Endothelial cell of umbilical vein (primary cell): ENCODE measurements around the gene MESD. TPM values are rescaled to one million over a fixed set of nuclear protein-coding genes. Genes with fewer than 3 reads are reported as not detected.

Experiments used
- BruUV-seq: library from RNA; stranded (reverse); fragments of 400-500 nt; replicated peaks from 2 replicates; lab custom pipeline; 2021; lab: Mats Ljungman, UMichigan
- CTCF ChIA-PET: fragments of 300-600, 350-600 bp; sonication (Branson Sonifier 250); formaldehyde crosslinking; loops from one replicate; lab custom pipeline; 2021; ENCODE audit warnings: antibody characterized with exemption, inconsistent platforms; lab: Charles Lee
- POLR2A ChIA-PET: fragments of 300-600, 350-600 bp; sonication (Branson Sonifier 250); formaldehyde crosslinking; loops from one replicate; lab custom pipeline; 2021; ENCODE audit warnings: antibody characterized with exemption, inconsistent platforms; lab: Charles Lee
- DNase-seq: peaks from one replicate; pipeline ENCODE4 v3.0.0-alpha.2; 2011; ENCODE audit warnings: low read depth, low spot score
- FAIRE-seq: peaks from 2 replicates; lab custom pipeline; 2011; peaks lifted over from hg19 to GRCh38; lab: Jason Lieb, UNC
- H2AFZ ChIP-seq: 2 replicates; pipeline ENCODE4 v1.6.0; 2012; ENCODE audit warnings: low read depth, low read length, control low read depth, inconsistent platforms
- H3K27ac ChIP-seq: 2 replicates; pipeline ENCODE4 v1.5.1; 2011; ENCODE audit warnings: low read depth, mild to moderate bottlenecking, control low read depth, low read length, moderate library complexity; ENCODE audit not compliant: insufficient read depth
- H3K27me3 ChIP-seq, 2 experiments: 2 replicates each; pipeline versions ENCODE4 v1.6.0 to v1.6.1; 2011; ENCODE audit warnings: low read length in 2 of 2, mixed read lengths in 1 of 2; ENCODE audit not compliant: control insufficient read depth in 2 of 2, insufficient read depth in 2 of 2
- H3K36me3 ChIP-seq, 2 experiments: 2 replicates in 1 of 2; 3 replicates in 1 of 2; pipeline ENCODE4 v1.5.1; 2011; ENCODE audit warnings: low read length in 2 of 2, mild to moderate bottlenecking in 1 of 2, moderate library complexity in 1 of 2; ENCODE audit not compliant: control insufficient read depth in 2 of 2, insufficient read depth in 2 of 2; ENCODE audit errors: extremely low read depth in 1 of 2
- H3K4me1 ChIP-seq: 3 replicates; pipeline ENCODE4 v1.5.1; 2011; ENCODE audit warnings: mild to moderate bottlenecking, low read length; ENCODE audit not compliant: control insufficient read depth, insufficient read depth; ENCODE audit errors: extremely low read depth
- H3K4me2 ChIP-seq: 2 replicates; pipeline ENCODE4 v1.6.1; 2011; ENCODE audit warnings: low read length, control low read depth, mixed read lengths; ENCODE audit not compliant: insufficient read depth
- H3K4me3 ChIP-seq, 3 experiments: fragments of 200-600 bp in 1 of 3; sonication (generic), shearing (Covaris generic) in 1 of 3; replicated peaks in 1 of 3; 2 replicates each; pipeline ENCODE4 v1.5.1; 2011 to 2016; ENCODE audit warnings: control low read depth in 3 of 3, low read length in 3 of 3, mild to moderate bottlenecking in 2 of 3, inconsistent platforms in 1 of 3, low read depth in 1 of 3, moderate library complexity in 1 of 3; ENCODE audit not compliant: insufficient read depth in 1 of 3
- H3K79me2 ChIP-seq: 2 replicates; pipeline ENCODE4 v1.6.0; 2012; ENCODE audit warnings: low read length, inconsistent platforms; ENCODE audit not compliant: control insufficient read depth, insufficient read depth
- H3K9ac ChIP-seq: replicated peaks from 2 replicates; pipeline ENCODE3; 2011; ENCODE audit warnings: low read length, control low read depth; ENCODE audit not compliant: insufficient read depth; ENCODE audit errors: extremely low read depth
- H3K9me1 ChIP-seq: replicated peaks from 3 replicates; pipeline ENCODE4 v1.6.0; 2011; ENCODE audit warnings: mild to moderate bottlenecking, low read length; ENCODE audit not compliant: control insufficient read depth, insufficient read depth; ENCODE audit errors: extremely low read depth
- H3K9me3 ChIP-seq: replicated peaks from 2 replicates; pipeline ENCODE4 v1.5.1; 2012; ENCODE audit warnings: low read length, inconsistent platforms; ENCODE audit not compliant: control insufficient read depth, insufficient read depth
- H4K20me1 ChIP-seq: replicated peaks from 2 replicates; pipeline ENCODE3; 2011; ENCODE audit warnings: mild to moderate bottlenecking, low read length; ENCODE audit not compliant: control insufficient read depth, insufficient read depth; ENCODE audit errors: extremely low read depth
- CTCF ChIP-seq, 2 donors: IDR thresholded peaks; 1 replicate in 1 of 2; 2 replicates in 1 of 2; pipeline ENCODE4 v1.5.1; 2011; ENCODE audit warnings: low read length in 2 of 2, mild to moderate bottlenecking in 2 of 2, moderate library complexity in 2 of 2, control low read depth in 1 of 2, inconsistent platforms in 1 of 2, low read depth in 1 of 2; ENCODE audit not compliant: insufficient read depth in 1 of 2; ENCODE audit errors: extremely low read depth in 1 of 2
- EZH2 ChIP-seq: IDR thresholded peaks from 2 replicates; pipeline ENCODE4 v1.6.1; 2012; ENCODE audit warnings: borderline replicate concordance, low read depth, mild to moderate bottlenecking, moderate library complexity, low read length, inconsistent platforms; ENCODE audit not compliant: severe bottlenecking
- FOS ChIP-seq: IDR thresholded peaks from 2 replicates; pipeline ENCODE4 v1.6.1; 2011; ENCODE audit warnings: mild to moderate bottlenecking, low read length, moderate library complexity, borderline replicate concordance; ENCODE audit not compliant: insufficient read depth
- GATA2 ChIP-seq: IDR thresholded peaks from 2 replicates; pipeline ENCODE4 v1.7.0; 2011; ENCODE audit warnings: low read depth, mild to moderate bottlenecking, moderate library complexity, mixed read lengths, low read length; ENCODE audit not compliant: insufficient read length, insufficient read depth
- JUN ChIP-seq: IDR thresholded peaks from 2 replicates; pipeline ENCODE4 v1.6.1; 2011; ENCODE audit warnings: borderline replicate concordance, low read depth; ENCODE audit not compliant: insufficient read length, insufficient read depth
- MAX ChIP-seq: IDR thresholded peaks from 2 replicates; pipeline ENCODE4 v1.6.1; 2011; ENCODE audit not compliant: insufficient read depth, insufficient read length
- MYC ChIP-seq: IDR thresholded peaks from one replicate; pipeline ENCODE4 v1.6.1; 2011; ENCODE audit warnings: mild to moderate bottlenecking, low read depth, low read length
- POLR2A ChIP-seq: IDR thresholded peaks from 2 replicates; pipeline ENCODE4 v1.6.1; 2012; ENCODE audit warnings: low read depth, mild to moderate bottlenecking, control low read depth, low read length
- dilution Hi-C: fragments of 300-500 bp; cut with MboI; formaldehyde crosslinking; loops from one replicate; pipeline ENCODE4 v1.15.0; 2019; ENCODE audit warnings: low sequenced_read_pairs; ENCODE audit not compliant: extremely low pct_ligation_motif_present
- intact Hi-C: fragments of 100-400 bp; cut with micrococcal nuclease; formaldehyde crosslinking; loops from one replicate; pipeline ENCODE4 v1.10.0; 2022
- polyA plus RNA-seq, 4 experiments: library from polyadenylated mRNA; depleted of rRNA in 3 of 4; stranded (reverse) in 3 of 4; unstranded in 1 of 4; fragments of >200 nt; gene quantifications; 2 replicates each; pipeline versions ENCODE4 v1.2.1 to v1.2.3, GENCODE V29; 2011 to 2012; ENCODE audit warnings: missing spikeins in 1 of 4
- total RNA-seq: library from RNA; stranded (reverse); gene quantifications from 2 replicates; pipeline ENCODE4 v1.2.3, GENCODE V29; 2021

Gene MESD
- total and polyA plus RNA-seq, 2 donors (not counting 3 experiments of a cell fraction or from before 2014, with no cell fraction given), result 12.8 to 30.5 TPM

- FAIRE-seq (peak; percentile 95), DNase-seq (peak; percentile 64)
- no peaks in the 10 kb centered on the region for H3K9me1 ChIP-seq
- H3K27ac ChIP-seq, result no peak overlapping the region
- no peak overlapping the region for H3K4me2 ChIP-seq
- peak; percentile 59 to 61 for TF ChIP-seq CTCF (IDR thresholded peaks at IDR 0.05; ENCODE audit: extremely low read depth in 1 of 2, insufficient read depth in 1 of 2, low read depth in 1 of 2, low read length in 2 of 2)
- no peak for TF ChIP-seq JUN
- TF ChIP-seq MAX, result peak; percentile 6
- no peaks in the 10 kb centered on the region for H3K79me2 ChIP-seq
- CTCF ChIA-PET, result interaction anchor here (0.5 to 6.5 kb wide), 56 partner anchors 8 to 552 kb away, joined by 3 to 101 read pairs (median 5); partner anchors contain the start of genes ABHD17C, CEMIP and MESD
- peaks cover 0 to 6% of the 10 kb centered on the region in 2 experiments for H3K36me3 ChIP-seq
- BruUV-seq, result no TSS peak
- H2AFZ ChIP-seq, result no peak overlapping the region
- no peaks in the 10 kb centered on the region for H3K27me3 ChIP-seq
- H4K20me1 ChIP-seq, result no peaks in the 10 kb centered on the region
- no peak overlapping the region for H3K4me3 ChIP-seq
- dilution Hi-C loops, result no loop called here
- intact Hi-C loops, result loop anchor here (1.0 to 5.0 kb wide), 7 partner anchors 35 to 551 kb away; partner anchors contain the start of gene CEMIP
- H3K9me3 ChIP-seq, result no peaks in the 10 kb centered on the region
- POLR2A ChIA-PET, result no interaction called here
- H3K9ac ChIP-seq, result no peak overlapping the region
- no peaks in the 10 kb centered on the region for H3K4me1 ChIP-seq
Measured at GRCh38 chr15:80970018-80970657, 19.5 kb downstream of the MESD start.

GRCh38 chr15:80969316-80969715 lies 20.3 kb downstream of the MESD start:
- BruUV-seq, result no TSS peak
- Histone ChIP-seq H3K9me1 (no peaks in the 10 kb centered on the region), H3K4me1 (no peaks in the 10 kb centered on the region), H3K9ac (no peak overlapping the region), H3K36me3 (peaks cover 0 to 6% of the 10 kb centered on the region in 2 experiments), H3K79me2 (no peaks in the 10 kb centered on the region), H3K27me3 (no peaks in the 10 kb centered on the region), H3K4me3 (no peak overlapping the region), H3K4me2 (no peak overlapping the region), H4K20me1 (no peaks in the 10 kb centered on the region), H3K27ac (no peak overlapping the region), H3K9me3 (no peaks in the 10 kb centered on the region), H2AFZ (no peak overlapping the region)
- FAIRE-seq, result no peak
- intact Hi-C loops, result no loop called here
- TF ChIP-seq JUN, result no peak
- no peak for TF ChIP-seq EZH2
- TF ChIP-seq CTCF (IDR thresholded peaks at IDR 0.05; ENCODE audit: extremely low read depth in 1 of 2, insufficient read depth in 1 of 2, low read depth in 1 of 2, low read length in 2 of 2), result no peak
- TF ChIP-seq MAX, result no peak
- TF ChIP-seq GATA2, result no peak
- TF ChIP-seq FOS, result no peak
- TF ChIP-seq MYC, result no peak
- TF ChIP-seq POLR2A, result no peak
- dilution Hi-C loops, result no loop called here
- no peak for DNase-seq
- ChIA-PET CTCF (interaction anchor here (0.5 to 6.5 kb wide), 53 partner anchors 8 to 551 kb away, joined by 3 to 101 read pairs (median 5); partner anchors contain the start of genes ABHD17C, CEMIP and MESD), POLR2A (no interaction called here)
